ENCODE data around the gene EMX1. TPM values are rescaled to one million over a fixed set of nuclear protein-coding genes. Genes with fewer than 3 reads are reported as not detected.

The EMX1 gene
- total RNA-seq, 2 experiments from 2014 or later: not detected

- ATAC-seq (no peak), DNase-seq (no peak)
- Mint-ChIP-seq H3K9me3 (ENCODE audit: insufficient read depth) (no peaks in the 10 kb centered on the region), H3K4me3 (no peak overlapping the region), H3K4me1 (ENCODE audit: low read depth) (peaks cover 1% of the 10 kb centered on the region), H3K27me3 (ENCODE audit: low read depth) (peaks cover 12% of the 10 kb centered on the region), H3K36me3 (ENCODE audit: low read depth) (no peaks in the 10 kb centered on the region), H3K27ac (no peak overlapping the region)
- ChIA-PET POLR2A (interaction anchor here (1.6 kb wide), 1 partner anchor 14 kb away, joined by 4 read pairs; no protein-coding TSS in a partner anchor), CTCF (interaction anchor here (1.5 kb wide), 1 partner anchor 34 kb away, joined by 4 read pairs; no protein-coding TSS in a partner anchor)
Measured at GRCh38 chr2:72940361-72940760, 23.0 kb downstream of the EMX1 start.

GRCh38 chr2:72940786-72941185 lies 23.5 kb downstream of the EMX1 start:
- no peaks in the 10 kb centered on the region for H3K36me3 Mint-ChIP-seq (ENCODE audit: low read depth)
- ATAC-seq: no peak
- H3K27me3 Mint-ChIP-seq (ENCODE audit: low read depth): peaks cover 7% of the 10 kb centered on the region
- no peaks in the 10 kb centered on the region for H3K9me3 Mint-ChIP-seq (ENCODE audit: insufficient read depth)
- no peak overlapping the region for H3K4me3 Mint-ChIP-seq
- DNase-seq: no peak
- CTCF ChIA-PET: interaction anchor here (1.5 kb wide), 1 partner anchor 33 kb away, joined by 4 read pairs; no protein-coding TSS in a partner anchor
- no peak overlapping the region for H3K27ac Mint-ChIP-seq
- no peaks in the 10 kb centered on the region for H3K4me1 Mint-ChIP-seq (ENCODE audit: low read depth)
- POLR2A ChIA-PET: no interaction called here

- Mint-ChIP-seq H3K9me3 (ENCODE audit: insufficient read depth) (no peaks in the 10 kb centered on the region), H3K4me3 (no peak overlapping the region), H3K36me3 (ENCODE audit: low read depth) (no peaks in the 10 kb centered on the region), H3K4me1 (ENCODE audit: low read depth) (no peaks in the 10 kb centered on the region), H3K27me3 (ENCODE audit: low read depth) (peaks cover 4% of the 10 kb centered on the region), H3K27ac (no peak overlapping the region)
- no peak for ATAC-seq
- POLR2A ChIA-PET: no interaction called here
- CTCF ChIA-PET: no interaction called here
- DNase-seq: no peak
Measured at GRCh38 chr2:72942293-72942692, 25.0 kb downstream of the EMX1 start.

- H3K36me3 Mint-ChIP-seq (ENCODE audit: low read depth): no peaks in the 10 kb centered on the region
- H3K27me3 Mint-ChIP-seq (ENCODE audit: low read depth): peaks cover 3% of the 10 kb centered on the region
- ATAC-seq: no peak
- H3K27ac Mint-ChIP-seq: no peak overlapping the region
- CTCF ChIA-PET: interaction anchor here (1.0 kb wide), 1 partner anchor 51 kb away, joined by 3 read pairs; no protein-coding TSS in a partner anchor
- H3K9me3 Mint-ChIP-seq (ENCODE audit: insufficient read depth): no peaks in the 10 kb centered on the region
- DNase-seq: no peak
- POLR2A ChIA-PET: no interaction called here
- H3K4me1 Mint-ChIP-seq (ENCODE audit: low read depth): no peaks in the 10 kb centered on the region
- H3K4me3 Mint-ChIP-seq: no peak overlapping the region
Measured at GRCh38 chr2:72942881-72943418, 25.6 kb downstream of the EMX1 start.

GRCh38 chr2:72943540-72944395 lies 26.4 kb downstream of the EMX1 start:
- Mint-ChIP-seq H3K4me1 (ENCODE audit: low read depth) (peaks cover 1% of the 10 kb centered on the region), H3K9me3 (ENCODE audit: insufficient read depth) (no peaks in the 10 kb centered on the region), H3K27ac (no peak overlapping the region), H3K27me3 (ENCODE audit: low read depth) (peaks cover under 1% of the 10 kb centered on the region), H3K36me3 (ENCODE audit: low read depth) (no peaks in the 10 kb centered on the region), H3K4me3 (no peak overlapping the region)
- POLR2A ChIA-PET: no interaction called here
- CTCF ChIA-PET: interaction anchor here (1.0 kb wide), 1 partner anchor 52 kb away, joined by 3 read pairs; no protein-coding TSS in a partner anchor
- DNase-seq (no peak), ATAC-seq (no peak)

- Mint-ChIP-seq H3K36me3 (ENCODE audit: low read depth) (no peaks in the 10 kb centered on the region), H3K9me3 (ENCODE audit: insufficient read depth) (no peaks in the 10 kb centered on the region), H3K4me1 (ENCODE audit: low read depth) (peaks cover 5% of the 10 kb centered on the region), H3K27me3 (ENCODE audit: low read depth) (no peaks in the 10 kb centered on the region), H3K27ac (no peak overlapping the region), H3K4me3 (no peak overlapping the region)
- no peak for DNase-seq
- no peak for ATAC-seq
- POLR2A ChIA-PET: no interaction called here
- CTCF ChIA-PET: no interaction called here
Measured at GRCh38 chr2:72944804-72945449, 27.6 kb downstream of the EMX1 start.

- Mint-ChIP-seq H3K27me3 (ENCODE audit: low read depth) (no peaks in the 10 kb centered on the region), H3K4me3 (no peak overlapping the region), H3K9me3 (ENCODE audit: insufficient read depth) (no peaks in the 10 kb centered on the region), H3K4me1 (ENCODE audit: low read depth) (peaks cover 5% of the 10 kb centered on the region), H3K36me3 (ENCODE audit: low read depth) (no peaks in the 10 kb centered on the region), H3K27ac (no peak overlapping the region)
- ChIA-PET POLR2A (no interaction called here), CTCF (no interaction called here)
- ATAC-seq: no peak
- DNase-seq: no peak
Measured at GRCh38 chr2:72945450-72946019, 28.2 kb downstream of the EMX1 start.

GRCh38 chr2:72946466-72946865 lies 29.1 kb downstream of the EMX1 start:
- Mint-ChIP-seq H3K27ac (no peak overlapping the region), H3K4me3 (no peak overlapping the region), H3K4me1 (ENCODE audit: low read depth) (peaks cover 5% of the 10 kb centered on the region), H3K27me3 (ENCODE audit: low read depth) (no peaks in the 10 kb centered on the region), H3K36me3 (ENCODE audit: low read depth) (no peaks in the 10 kb centered on the region), H3K9me3 (ENCODE audit: insufficient read depth) (no peaks in the 10 kb centered on the region)
- POLR2A ChIA-PET: no interaction called here
- CTCF ChIA-PET: no interaction called here
- ATAC-seq: no peak
- no peak for DNase-seq

- CTCF ChIA-PET: interaction anchor here (0.9 to 1.4 kb wide), 2 partner anchors 54 to 229 kb away, joined by 3 to 4 read pairs; no protein-coding TSS in a partner anchor
- ATAC-seq: no peak
- H3K4me1 Mint-ChIP-seq (ENCODE audit: low read depth): peaks cover 13% of the 10 kb centered on the region
Measured at GRCh38 chr2:72947952-72948830, 30.9 kb downstream of the EMX1 start.

GRCh38 chr2:72949045-72949444 lies 31.7 kb downstream of the EMX1 start:
- ATAC-seq: no peak
- H3K4me3 Mint-ChIP-seq: no peak overlapping the region
- no peaks in the 10 kb centered on the region for H3K27me3 Mint-ChIP-seq (ENCODE audit: low read depth)
- DNase-seq: no peak
- CTCF ChIA-PET: interaction anchor here (0.9 to 1.4 kb wide), 3 partner anchors 25 to 228 kb away, joined by 3 to 4 read pairs (median 3); no protein-coding TSS in a partner anchor
- no peaks in the 10 kb centered on the region for H3K36me3 Mint-ChIP-seq (ENCODE audit: low read depth)
- peak overlapping the region; percentile 28 for H3K27ac Mint-ChIP-seq
- POLR2A ChIA-PET: no interaction called here
- no peaks in the 10 kb centered on the region for H3K9me3 Mint-ChIP-seq (ENCODE audit: insufficient read depth)
- peaks cover 21% of the 10 kb centered on the region for H3K4me1 Mint-ChIP-seq (ENCODE audit: low read depth)

More at GRCh38 chr2:72947952-72948830, 30.9 kb downstream of the EMX1 start:
- Mint-ChIP-seq H3K27ac (no peak overlapping the region), H3K36me3 (ENCODE audit: low read depth) (no peaks in the 10 kb centered on the region), H3K9me3 (ENCODE audit: insufficient read depth) (no peaks in the 10 kb centered on the region), H3K27me3 (ENCODE audit: low read depth) (no peaks in the 10 kb centered on the region), H3K4me3 (no peak overlapping the region)
- POLR2A ChIA-PET: no interaction called here
- no peak for DNase-seq

- Mint-ChIP-seq H3K27ac (peak overlapping the region; percentile 17), H3K36me3 (ENCODE audit: low read depth) (no peaks in the 10 kb centered on the region), H3K27me3 (ENCODE audit: low read depth) (no peaks in the 10 kb centered on the region), H3K9me3 (ENCODE audit: insufficient read depth) (no peaks in the 10 kb centered on the region), H3K4me3 (no peak overlapping the region), H3K4me1 (ENCODE audit: low read depth) (peaks cover 27% of the 10 kb centered on the region)
- ATAC-seq: no peak
- POLR2A ChIA-PET: no interaction called here
- CTCF ChIA-PET: interaction anchor here (1.1 kb wide), 1 partner anchor 24 kb away, joined by 3 read pairs; no protein-coding TSS in a partner anchor
- DNase-seq: no peak
Measured at GRCh38 chr2:72949642-72950041, 32.3 kb downstream of the EMX1 start.

Measured in activated CD8-positive, alpha-beta T cell treated with anti-CD3 and anti-CD28 coated beads, Interleukin-2, amount 10 ng/mL, durations not matched to agents 7 days and 5 days (primary cell).